Fibroblast of lung (primary cell): ENCODE measurements around the gene SEL1L. TPM values are rescaled to one million over a fixed set of nuclear protein-coding genes. Genes with fewer than 3 reads are reported as not detected.

Source experiments
- DNase-seq, 2 donors: peaks; one replicate each; pipeline versions ENCODE4 v3.0.0 to v3.0.0-alpha.2; 2010; ENCODE audit warnings: low read depth in 2 of 2
- H2AFZ ChIP-seq: 2 replicates; pipeline ENCODE4 v1.5.1; 2012; ENCODE audit warnings: low read length, control low read depth, inconsistent platforms
- H3K27ac ChIP-seq: 2 replicates; pipeline ENCODE4 v1.5.1; 2011; ENCODE audit warnings: low read length, control low read depth; ENCODE audit not compliant: insufficient read depth
- H3K27me3 ChIP-seq: 2 replicates; pipeline ENCODE4 v1.5.1; 2011; ENCODE audit warnings: mild to moderate bottlenecking, low read length; ENCODE audit not compliant: control insufficient read depth, insufficient read depth
- H3K36me3 ChIP-seq: 2 replicates; pipeline ENCODE4 v1.5.1; 2011; ENCODE audit warnings: low read length; ENCODE audit not compliant: control insufficient read depth, insufficient read depth
- H3K4me1 ChIP-seq: 2 replicates; pipeline ENCODE4 v1.5.1; 2011; ENCODE audit warnings: low read length; ENCODE audit not compliant: control insufficient read depth, insufficient read depth; ENCODE audit errors: extremely low read depth
- H3K4me2 ChIP-seq: 2 replicates; pipeline ENCODE4 v1.5.1; 2011; ENCODE audit warnings: low read length, control low read depth; ENCODE audit not compliant: insufficient read depth; ENCODE audit errors: extremely low read depth
- H3K4me3 ChIP-seq, 4 experiments: fragments of 200-600 bp in 1 of 4; sonication (generic) in 1 of 4; replicated peaks in 1 of 4; 2 replicates each; pipeline ENCODE4 v1.5.1; 2011 to 2016; ENCODE audit warnings: low read length in 4 of 4, low read depth in 3 of 4, mild to moderate bottlenecking in 3 of 4, control low read depth in 2 of 4, inconsistent platforms in 1 of 4, mixed read lengths in 1 of 4; ENCODE audit not compliant: insufficient read depth in 1 of 4; ENCODE audit errors: control extremely low read depth in 1 of 4
- H3K79me2 ChIP-seq: 2 replicates; pipeline ENCODE4 v1.5.1; 2012; ENCODE audit warnings: mild to moderate bottlenecking, low read length, inconsistent platforms; ENCODE audit not compliant: control insufficient read depth, insufficient read depth
- H3K9ac ChIP-seq: 2 replicates; pipeline ENCODE4 v1.5.1; 2011; ENCODE audit warnings: mild to moderate bottlenecking, low read length, control low read depth; ENCODE audit not compliant: insufficient read depth
- H3K9me3 ChIP-seq: 2 replicates; pipeline ENCODE4 v1.5.1; 2012; ENCODE audit warnings: low read depth, low read length; ENCODE audit not compliant: control insufficient read depth, insufficient read depth
- H4K20me1 ChIP-seq: 2 replicates; pipeline ENCODE4 v1.5.1; 2011; ENCODE audit warnings: low read length; ENCODE audit not compliant: control insufficient read depth, insufficient read depth; ENCODE audit errors: extremely low read depth
- EZH2 ChIP-seq: IDR thresholded peaks from 2 replicates; pipeline ENCODE4 v1.5.1; 2012; ENCODE audit warnings: low read length, control low read depth, mild to moderate bottlenecking; ENCODE audit errors: missing control alignments
- polyA plus RNA-seq, 2 donors: library from polyadenylated mRNA; depleted of rRNA in 1 of 2; stranded (reverse) in 1 of 2; unstranded in 1 of 2; fragments of >200 nt; gene quantifications; 2 replicates each; pipeline ENCODE4 v1.2.1, GENCODE V29; 2011 to 2012; ENCODE audit warnings: missing spikeins in 1 of 2
- total RNA-seq: library from RNA; depleted of rRNA; stranded (reverse); fragments of >200 nt; gene quantifications from 2 replicates; pipeline ENCODE4 v1.2.1, GENCODE V29; 2014
- TF ChIP-seq, protein P1 (sequence below), 2 donors: IDR thresholded peaks in 1 of 2; conservative IDR thresholded peaks in 1 of 2; 1 replicate in 1 of 2; 2 replicates in 1 of 2; pipeline ENCODE4 v1.5.1; 2011 to 2012; ENCODE audit warnings: low read length in 2 of 2, control low read depth in 1 of 2, inconsistent platforms in 1 of 2, low read depth in 1 of 2, mild to moderate bottlenecking in 1 of 2

The SEL1L gene
- total and polyA plus RNA-seq, 2 donors (not counting 1 experiment from before 2014, with no cell fraction given): 39.3 to 143 TPM

DNA sequence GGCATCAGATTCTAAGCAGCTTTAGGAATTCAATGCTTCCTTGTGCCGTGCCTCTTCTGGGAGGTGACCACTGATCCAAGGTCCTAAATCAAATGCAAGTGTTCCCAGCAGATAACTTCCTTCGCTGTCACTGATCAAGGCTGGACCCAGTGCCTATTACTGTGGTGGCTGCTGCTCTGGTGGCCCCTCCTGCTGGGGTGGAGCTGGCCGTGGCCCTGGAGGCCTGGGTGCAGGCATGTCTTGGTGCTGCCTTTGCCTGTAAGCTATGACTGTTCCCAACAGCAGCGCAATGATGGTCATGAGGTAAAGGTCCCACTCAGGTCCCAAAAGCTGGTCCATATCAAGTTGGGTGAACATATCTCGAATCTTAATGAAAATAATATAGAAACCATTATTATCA is 56.8 kb downstream of the SEL1L start:
- Histone ChIP-seq H3K27ac (no peak overlapping the region), H3K4me3 (no peak overlapping the region), H3K9ac (no peak overlapping the region), H2AFZ (no peak overlapping the region), H3K79me2 (no peaks in the 10 kb centered on the region), H3K27me3 (no peaks in the 10 kb centered on the region), H3K9me3 (no peaks in the 10 kb centered on the region), H3K4me2 (no peak overlapping the region), H3K36me3 (peaks cover 13% of the 10 kb centered on the region), H4K20me1 (no peaks in the 10 kb centered on the region), H3K4me1 (no peaks in the 10 kb centered on the region)
- TF ChIP-seq, protein P1, sequence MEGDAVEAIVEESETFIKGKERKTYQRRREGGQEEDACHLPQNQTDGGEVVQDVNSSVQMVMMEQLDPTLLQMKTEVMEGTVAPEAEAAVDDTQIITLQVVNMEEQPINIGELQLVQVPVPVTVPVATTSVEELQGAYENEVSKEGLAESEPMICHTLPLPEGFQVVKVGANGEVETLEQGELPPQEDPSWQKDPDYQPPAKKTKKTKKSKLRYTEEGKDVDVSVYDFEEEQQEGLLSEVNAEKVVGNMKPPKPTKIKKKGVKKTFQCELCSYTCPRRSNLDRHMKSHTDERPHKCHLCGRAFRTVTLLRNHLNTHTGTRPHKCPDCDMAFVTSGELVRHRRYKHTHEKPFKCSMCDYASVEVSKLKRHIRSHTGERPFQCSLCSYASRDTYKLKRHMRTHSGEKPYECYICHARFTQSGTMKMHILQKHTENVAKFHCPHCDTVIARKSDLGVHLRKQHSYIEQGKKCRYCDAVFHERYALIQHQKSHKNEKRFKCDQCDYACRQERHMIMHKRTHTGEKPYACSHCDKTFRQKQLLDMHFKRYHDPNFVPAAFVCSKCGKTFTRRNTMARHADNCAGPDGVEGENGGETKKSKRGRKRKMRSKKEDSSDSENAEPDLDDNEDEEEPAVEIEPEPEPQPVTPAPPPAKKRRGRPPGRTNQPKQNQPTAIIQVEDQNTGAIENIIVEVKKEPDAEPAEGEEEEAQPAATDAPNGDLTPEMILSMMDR (conservative IDR thresholded peaks at IDR 0.05 in 1 of 2, IDR thresholded peaks at IDR 0.05 in 1 of 2; ENCODE audit: low read depth in 1 of 2, low read length in 2 of 2): no peak
- no peak for TF ChIP-seq EZH2
- no peak for DNase-seq

DNA sequence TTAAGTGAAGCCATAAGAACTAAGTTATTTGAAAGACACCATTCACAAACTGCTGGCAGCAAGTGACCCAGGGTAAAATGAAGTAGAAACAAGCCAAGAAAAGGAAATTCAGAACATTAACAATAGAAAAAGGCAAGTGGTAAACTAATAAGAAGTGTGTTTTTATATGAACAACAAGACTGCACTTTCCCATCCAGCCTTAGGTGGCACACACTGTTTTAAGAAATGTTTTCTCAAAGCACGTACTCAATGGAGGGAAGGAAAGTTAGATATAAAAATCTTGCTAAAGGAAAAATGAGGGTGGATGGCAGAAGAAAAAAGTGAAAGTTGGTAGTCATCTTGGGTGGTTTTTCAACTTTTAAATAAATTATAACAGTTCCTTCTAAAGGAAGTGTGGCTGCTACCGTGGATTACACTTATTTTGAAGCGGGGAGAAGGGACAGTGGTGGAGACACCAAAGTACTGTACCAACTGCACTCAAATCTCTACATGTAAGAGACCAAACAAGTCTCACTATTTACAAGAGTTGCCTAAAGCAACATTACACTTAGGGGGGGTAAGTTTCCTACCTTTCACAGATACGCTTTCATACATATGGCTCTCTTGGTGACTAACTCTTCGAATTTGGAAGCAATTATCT is 58.8 kb downstream of the SEL1L start:
- no peak overlapping the region for H3K4me3 ChIP-seq
- TF ChIP-seq, protein P1 (conservative IDR thresholded peaks at IDR 0.05 in 1 of 2, IDR thresholded peaks at IDR 0.05 in 1 of 2; ENCODE audit: low read depth in 1 of 2, low read length in 2 of 2): no peak
- TF ChIP-seq EZH2: no peak
- no peak overlapping the region for H2AFZ ChIP-seq
- no peaks in the 10 kb centered on the region for H3K27me3 ChIP-seq
- no peak overlapping the region for H3K4me2 ChIP-seq
- H4K20me1 ChIP-seq: no peaks in the 10 kb centered on the region
- H3K36me3 ChIP-seq: peaks cover 13% of the 10 kb centered on the region
- no peak overlapping the region for H3K9ac ChIP-seq
- DNase-seq: no peak
- H3K27ac ChIP-seq: no peak overlapping the region
- no peaks in the 10 kb centered on the region for H3K4me1 ChIP-seq
- no peaks in the 10 kb centered on the region for H3K79me2 ChIP-seq
- no peaks in the 10 kb centered on the region for H3K9me3 ChIP-seq

DNA sequence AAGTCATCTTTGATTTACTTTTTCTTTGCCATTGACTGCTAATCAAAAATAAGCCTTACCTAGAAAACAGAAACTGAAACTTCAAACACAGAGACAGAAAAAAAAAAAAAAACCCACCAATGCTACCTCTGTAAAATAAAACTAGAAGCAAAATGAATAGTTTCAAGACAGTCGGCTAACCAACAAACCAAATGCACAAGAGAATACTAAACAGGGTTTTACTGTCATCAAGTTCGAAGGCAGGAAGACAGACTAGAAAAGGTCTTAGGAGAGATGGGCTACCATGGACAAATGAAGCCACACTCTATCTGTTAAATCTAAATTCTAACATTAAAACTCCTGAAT is 59.5 kb downstream of the SEL1L start:
- DNase-seq: no peak
- TF ChIP-seq, protein P1 (conservative IDR thresholded peaks at IDR 0.05 in 1 of 2, IDR thresholded peaks at IDR 0.05 in 1 of 2; ENCODE audit: low read depth in 1 of 2, low read length in 2 of 2): no peak
- TF ChIP-seq EZH2: no peak
- no peaks in the 10 kb centered on the region for H4K20me1 ChIP-seq
- H3K27me3 ChIP-seq: no peaks in the 10 kb centered on the region
- no peaks in the 10 kb centered on the region for H3K4me1 ChIP-seq
- H3K27ac ChIP-seq: no peak overlapping the region
- H3K79me2 ChIP-seq: no peaks in the 10 kb centered on the region
- no peaks in the 10 kb centered on the region for H3K9me3 ChIP-seq
- H3K9ac ChIP-seq: no peak overlapping the region
- peaks cover 10% of the 10 kb centered on the region for H3K36me3 ChIP-seq
- H3K4me3 ChIP-seq: no peak overlapping the region
- no peak overlapping the region for H2AFZ ChIP-seq
- no peak overlapping the region for H3K4me2 ChIP-seq
